Iris pigment epithelial cell (primary cell): ENCODE results near the gene ATXN7.
A peak's percentile ranks its signal among the peaks of the same experiment; 100 is the strongest.

Source experiments
- DNase-seq: peaks from one replicate; pipeline ENCODE4 v3.0.0-alpha.2; 2011; ENCODE audit warnings: low read depth

The ATXN7 gene

GRCh38 chr3:63986146-63986545 lies 122.5 kb downstream of the ATXN7 start:
- DNase-seq = no peak

DNA sequence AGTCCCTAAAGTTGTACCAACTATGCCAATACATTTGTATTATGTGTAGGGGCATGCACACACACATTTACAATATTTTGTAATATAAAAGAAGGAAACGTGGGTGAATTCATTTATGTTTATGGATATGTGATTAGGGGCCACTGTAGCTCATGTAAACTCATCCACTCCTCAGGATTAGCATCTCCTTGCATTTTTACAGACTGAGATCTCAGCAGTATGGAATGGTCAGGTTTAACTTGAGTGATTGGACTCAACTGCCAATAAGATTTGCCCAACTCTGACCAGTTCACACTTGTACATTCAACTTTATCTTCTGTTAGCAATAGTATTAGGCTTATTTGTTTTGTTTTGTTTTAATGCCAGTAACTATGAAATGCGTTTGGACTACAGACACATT lies 123.2 kb downstream of the ATXN7 start:
- no peak for DNase-seq

DNA sequence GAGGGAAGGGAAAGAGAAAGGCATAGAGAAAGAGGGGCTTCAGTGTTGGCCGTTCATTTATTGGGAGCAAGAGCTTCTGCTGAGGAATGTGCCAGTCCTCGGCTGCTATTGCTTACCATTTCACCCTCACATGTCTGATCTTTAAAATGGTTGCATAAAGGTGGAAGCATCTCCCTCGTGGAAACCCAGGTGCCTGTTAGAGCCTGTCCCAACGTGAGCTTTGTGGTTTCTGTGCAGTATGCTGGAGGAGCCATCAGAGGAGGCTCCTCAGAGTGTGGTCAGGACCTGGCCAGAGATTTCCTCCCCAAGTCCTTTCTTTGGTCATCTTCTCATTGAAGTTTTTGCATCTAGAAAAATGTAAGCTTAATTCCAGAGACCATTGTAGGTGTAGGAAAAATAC lies 125.3 kb downstream of the ATXN7 start:
- no peak for DNase-seq

DNA sequence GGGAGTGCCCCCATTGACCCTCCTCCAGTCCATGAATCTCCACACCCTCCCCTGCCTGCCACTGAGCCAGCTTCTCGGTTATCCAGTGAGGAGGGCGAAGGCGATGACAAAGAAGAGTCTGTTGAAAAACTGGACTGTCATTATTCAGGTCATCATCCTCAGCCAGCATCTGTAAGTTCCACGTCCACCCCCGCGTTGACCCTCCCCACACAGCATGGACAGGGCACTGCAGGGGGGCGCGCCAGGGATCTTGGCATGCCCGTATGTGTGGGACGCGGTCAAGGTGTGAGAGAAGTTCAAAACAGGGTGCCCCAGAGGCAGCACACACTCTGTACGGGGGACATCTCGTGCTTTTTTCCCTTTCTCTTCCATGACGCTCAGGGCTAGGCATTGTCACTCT lies 126.5 kb downstream of the ATXN7 start:
- DNase-seq = no peak

GRCh38 chr3:63990733-63991132 lies 127.1 kb downstream of the ATXN7 start:
- DNase-seq = no peak

- DNase-seq = no peak
Measured at GRCh38 chr3:63991666-63992065, 128.0 kb downstream of the ATXN7 start.

- DNase-seq = no peak
Measured at GRCh38 chr3:63992516-63993209, 129.0 kb downstream of the ATXN7 start.

- DNase-seq = peak; percentile 77
Measured at GRCh38 chr3:63993653-63994079, 130.0 kb downstream of the ATXN7 start.

GRCh38 chr3:63995086-63995485 lies 131.4 kb downstream of the ATXN7 start:
- DNase-seq = no peak

- DNase-seq = no peak
Measured at GRCh38 chr3:63998852-63999754, 135.4 kb downstream of the ATXN7 start.

DNA sequence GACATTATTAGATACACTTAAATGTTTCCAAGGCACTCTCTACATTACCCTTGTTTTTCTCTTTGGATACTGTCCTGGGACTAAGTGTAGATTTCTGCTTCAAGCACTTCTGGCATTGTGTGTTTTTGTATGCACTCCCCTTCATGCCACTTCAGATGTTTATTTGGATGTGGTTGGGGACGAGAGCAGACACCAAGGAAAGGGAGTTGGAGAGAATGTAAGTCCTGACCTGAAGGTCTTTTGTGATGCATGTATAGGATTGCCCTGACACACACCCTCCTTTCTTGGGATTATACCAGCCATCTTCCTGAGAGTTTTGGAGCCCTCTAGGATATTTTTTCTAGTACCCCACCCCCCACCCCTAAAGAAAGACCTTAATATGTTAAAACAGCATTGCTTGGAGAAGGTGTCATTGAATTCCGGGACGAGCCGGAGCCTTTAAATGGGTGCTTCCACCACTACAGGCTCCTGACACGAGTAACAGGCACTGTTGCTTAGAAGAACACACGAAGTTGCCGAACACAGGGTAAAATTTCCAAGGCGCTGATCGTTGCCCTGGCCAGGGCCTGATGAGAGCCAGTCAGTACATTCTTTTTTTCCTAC lies 136.9 kb downstream of the ATXN7 start:
- no peak for DNase-seq

GRCh38 chr3:64002233-64002632 lies 138.6 kb downstream of the ATXN7 start:
- DNase-seq = no peak

- DNase-seq = no peak
Measured at GRCh38 chr3:64003589-64003988, 139.9 kb downstream of the ATXN7 start.

DNA sequence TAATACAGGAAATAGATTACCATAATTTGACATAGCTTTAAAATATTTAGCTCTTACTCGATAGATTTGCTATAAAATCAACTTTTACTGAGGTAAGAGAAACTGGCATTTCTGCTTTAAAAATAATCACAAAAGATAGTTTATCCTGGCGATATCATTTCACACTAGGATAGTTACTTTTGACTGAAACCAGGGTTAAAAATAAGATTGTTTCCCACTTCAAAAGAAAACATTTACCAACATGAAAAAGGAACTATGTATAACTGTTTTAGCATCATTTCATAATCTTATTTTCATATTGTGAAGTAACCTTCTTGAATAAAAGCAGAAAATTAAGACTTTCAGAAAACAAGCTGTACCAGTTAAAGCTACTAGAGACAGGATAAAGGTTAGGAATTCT lies 144.3 kb downstream of the ATXN7 start:
- no peak for DNase-seq

- peak; percentile 60 for DNase-seq
Measured at GRCh38 chr3:64008487-64009351, 145.1 kb downstream of the ATXN7 start.

DNA sequence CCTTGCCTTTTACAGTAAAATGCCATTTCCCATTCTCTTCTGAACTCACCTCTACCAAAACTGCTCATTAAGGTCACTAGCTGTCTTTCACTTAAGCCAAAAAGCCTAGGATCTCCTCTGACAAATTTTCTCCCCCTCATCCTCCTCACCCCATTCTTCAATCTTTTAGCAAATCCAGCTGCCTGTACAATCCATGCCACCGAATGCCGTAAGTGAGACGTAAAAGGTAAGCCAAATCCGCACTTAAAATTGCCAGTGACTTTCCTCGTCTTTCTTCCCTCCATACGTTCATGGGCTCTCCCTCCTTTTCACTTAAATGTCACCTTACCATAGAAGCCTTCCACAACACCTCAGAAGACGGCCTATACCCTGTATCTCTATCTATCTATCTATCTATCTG lies 145.9 kb downstream of the ATXN7 start:
- DNase-seq = no peak

DNA sequence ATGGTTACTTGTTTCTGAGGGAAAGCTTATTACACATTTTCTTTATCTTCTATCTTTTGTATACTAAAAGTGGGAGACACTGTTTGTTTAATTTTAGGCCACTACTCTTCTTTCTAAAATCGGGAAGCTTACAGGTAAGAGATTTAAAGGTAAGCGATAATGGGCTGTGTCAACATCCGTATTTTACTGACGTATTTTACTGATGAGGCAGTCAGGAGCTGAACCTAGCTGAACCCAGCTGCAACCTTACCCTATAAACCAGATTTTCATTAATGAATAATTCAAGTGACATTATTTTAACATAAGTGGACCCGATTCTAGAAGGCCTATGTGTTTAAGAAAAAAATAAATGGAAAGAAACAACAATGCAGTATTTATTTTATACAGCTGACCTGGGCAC lies 146.5 kb downstream of the ATXN7 start:
- no peak for DNase-seq

- DNase-seq = peak; percentile 92
Measured at GRCh38 chr3:64011685-64012084, 148.0 kb downstream of the ATXN7 start.

- no peak for DNase-seq
Measured at GRCh38 chr3:64016941-64017620, 153.4 kb downstream of the ATXN7 start.

GRCh38 chr3:64019271-64019670 lies 155.6 kb downstream of the ATXN7 start:
- peak; percentile 11 for DNase-seq

DNA sequence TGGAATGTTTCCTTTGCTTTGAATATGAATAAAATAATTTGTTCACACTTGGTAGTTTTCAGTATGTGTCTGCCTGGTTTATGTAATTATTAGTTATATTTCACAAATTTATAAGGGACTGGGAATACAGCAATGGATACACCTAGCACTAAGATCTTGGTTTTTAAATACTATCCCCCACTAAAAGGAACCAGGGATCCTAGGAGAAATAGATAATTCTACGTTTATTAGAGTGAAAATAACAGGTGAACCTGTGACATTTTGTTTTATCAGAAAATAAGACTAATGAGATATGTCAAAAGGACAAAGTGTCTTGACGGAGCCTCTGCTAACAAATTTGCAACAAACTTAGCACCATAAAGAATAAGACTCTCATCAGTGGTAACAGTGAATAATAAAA lies 156.2 kb downstream of the ATXN7 start:
- no peak for DNase-seq
